ENCODE measurements around the gene TMEM245.

DNA sequence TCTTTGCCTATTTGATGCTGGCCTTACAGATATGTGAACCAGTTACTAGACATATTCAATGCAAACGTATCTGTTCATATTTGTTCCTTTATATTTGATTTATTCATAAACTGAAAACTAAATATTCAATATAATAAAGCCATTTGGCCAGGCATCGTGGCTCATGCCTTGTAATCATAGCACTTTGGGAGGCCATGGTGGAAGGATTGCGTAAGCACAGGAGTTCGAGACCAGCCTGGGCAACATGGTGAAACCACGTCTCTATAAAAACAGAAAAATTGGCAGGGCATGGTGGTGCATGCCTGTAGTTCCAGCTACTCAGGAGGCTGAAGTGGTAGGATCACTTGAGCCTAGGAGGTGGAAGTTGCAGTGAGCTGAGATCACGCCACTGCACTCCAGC lies 57.2 kb downstream of the TMEM245 start:
- TF ChIP-seq, protein P1, sequence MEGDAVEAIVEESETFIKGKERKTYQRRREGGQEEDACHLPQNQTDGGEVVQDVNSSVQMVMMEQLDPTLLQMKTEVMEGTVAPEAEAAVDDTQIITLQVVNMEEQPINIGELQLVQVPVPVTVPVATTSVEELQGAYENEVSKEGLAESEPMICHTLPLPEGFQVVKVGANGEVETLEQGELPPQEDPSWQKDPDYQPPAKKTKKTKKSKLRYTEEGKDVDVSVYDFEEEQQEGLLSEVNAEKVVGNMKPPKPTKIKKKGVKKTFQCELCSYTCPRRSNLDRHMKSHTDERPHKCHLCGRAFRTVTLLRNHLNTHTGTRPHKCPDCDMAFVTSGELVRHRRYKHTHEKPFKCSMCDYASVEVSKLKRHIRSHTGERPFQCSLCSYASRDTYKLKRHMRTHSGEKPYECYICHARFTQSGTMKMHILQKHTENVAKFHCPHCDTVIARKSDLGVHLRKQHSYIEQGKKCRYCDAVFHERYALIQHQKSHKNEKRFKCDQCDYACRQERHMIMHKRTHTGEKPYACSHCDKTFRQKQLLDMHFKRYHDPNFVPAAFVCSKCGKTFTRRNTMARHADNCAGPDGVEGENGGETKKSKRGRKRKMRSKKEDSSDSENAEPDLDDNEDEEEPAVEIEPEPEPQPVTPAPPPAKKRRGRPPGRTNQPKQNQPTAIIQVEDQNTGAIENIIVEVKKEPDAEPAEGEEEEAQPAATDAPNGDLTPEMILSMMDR (IDR thresholded peaks at IDR 0.05 in 2 of 3, conservative IDR thresholded peaks at IDR 0.05 in 1 of 3; ENCODE audit: borderline replicate concordance in 1 of 3, insufficient read depth in 1 of 3, low read depth in 2 of 3, low read length in 2 of 3), result no peak
- TF ChIP-seq EZH2phosphoT487 (IDR thresholded peaks at IDR 0.05; ENCODE audit: borderline replicate concordance) (no peak), POLR2A (IDR thresholded peaks at IDR 0.05; ENCODE audit: borderline replicate concordance, extremely low read depth, insufficient read depth, insufficient read length) (no peak), SRF (IDR thresholded peaks at IDR 0.05; ENCODE audit: low read depth) (no peak), SIN3A (IDR thresholded peaks at IDR 0.05; ENCODE audit: low read depth) (no peak), EZH2 (IDR thresholded peaks at IDR 0.05) (no peak), POLR2AphosphoS5 (IDR thresholded peaks at IDR 0.05; ENCODE audit: low read depth, low read length) (no peak)
- TF ChIP-seq, protein P2, sequence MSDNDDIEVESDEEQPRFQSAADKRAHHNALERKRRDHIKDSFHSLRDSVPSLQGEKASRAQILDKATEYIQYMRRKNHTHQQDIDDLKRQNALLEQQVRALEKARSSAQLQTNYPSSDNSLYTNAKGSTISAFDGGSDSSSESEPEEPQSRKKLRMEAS (IDR thresholded peaks at IDR 0.05), result no peak
